ENCODE measurements around the gene CUL1.

- no peak for TF ChIP-seq CTCF (IDR thresholded peaks at IDR 0.05)
- no peak for TF ChIP-seq POLR2A (IDR thresholded peaks at IDR 0.05)
These were observed 92.8 kb downstream of the CUL1 start for GRCh38 chr7:148791546-148791945.

Measured in sigmoid colon (tissue), 3 donors.